T-helper 1 cell treated with Interleukin-12 subunit alpha and Interleukin-12 subunit beta and Interleukin-4 antibody, amounts not matched to agents 30 ng/mL and 1 ng/mL, for 36 hours (primary cell): ENCODE data around the gene TNFSF13B. TPM values are rescaled to one million over a fixed set of nuclear protein-coding genes. Genes with fewer than 3 reads are reported as not detected.

Experiments
- intact Hi-C: fragments of 100-400 bp; cut with micrococcal nuclease; formaldehyde crosslinking; loops from one replicate; pipeline ENCODE4 v1.15.1; 2024
- total RNA-seq: library from RNA; stranded (reverse); gene quantifications from 2 replicates; pipeline ENCODE4 v1.2.3, GENCODE V29; 2022

Gene TNFSF13B, protein sequence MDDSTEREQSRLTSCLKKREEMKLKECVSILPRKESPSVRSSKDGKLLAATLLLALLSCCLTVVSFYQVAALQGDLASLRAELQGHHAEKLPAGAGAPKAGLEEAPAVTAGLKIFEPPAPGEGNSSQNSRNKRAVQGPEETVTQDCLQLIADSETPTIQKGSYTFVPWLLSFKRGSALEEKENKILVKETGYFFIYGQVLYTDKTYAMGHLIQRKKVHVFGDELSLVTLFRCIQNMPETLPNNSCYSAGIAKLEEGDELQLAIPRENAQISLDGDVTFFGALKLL
- 17.4 and 17.5 TPM in 2 replicates for total RNA-seq

DNA sequence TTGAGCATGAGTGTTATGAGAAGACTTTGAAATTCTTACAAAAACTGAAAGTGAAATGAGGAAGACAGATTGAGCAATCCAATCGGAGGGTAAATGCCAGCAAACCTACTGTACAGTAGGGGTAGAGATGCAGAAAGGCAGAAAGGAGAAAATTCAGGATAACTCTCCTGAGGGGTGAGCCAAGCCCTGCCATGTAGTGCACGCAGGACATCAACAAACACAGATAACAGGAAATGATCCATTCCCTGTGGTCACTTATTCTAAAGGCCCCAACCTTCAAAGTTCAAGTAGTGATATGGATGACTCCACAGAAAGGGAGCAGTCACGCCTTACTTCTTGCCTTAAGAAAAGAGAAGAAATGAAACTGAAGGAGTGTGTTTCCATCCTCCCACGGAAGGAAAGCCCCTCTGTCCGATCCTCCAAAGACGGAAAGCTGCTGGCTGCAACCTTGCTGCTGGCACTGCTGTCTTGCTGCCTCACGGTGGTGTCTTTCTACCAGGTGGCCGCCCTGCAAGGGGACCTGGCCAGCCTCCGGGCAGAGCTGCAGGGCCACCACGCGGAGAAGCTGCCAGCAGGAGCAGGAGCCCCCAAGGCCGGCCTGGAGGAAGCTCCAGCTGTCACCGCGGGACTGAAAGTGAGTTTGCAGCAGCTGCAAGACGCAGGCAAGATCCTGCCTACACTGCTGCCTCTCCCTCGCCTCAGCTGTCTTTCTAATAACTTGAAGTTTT, at the start of gene TNFSF13B:
TSS of gene TNFSF13B (plus strand) at position 118 of the 728 bp plus-strand sequence. CDS start at position 296, 178 bp downstream.
- intact Hi-C loops = loop anchor here (1.0 to 2.0 kb wide), 6 partner anchors 9 to 646 kb away; partner anchors contain the start of gene ABHD13

DNA sequence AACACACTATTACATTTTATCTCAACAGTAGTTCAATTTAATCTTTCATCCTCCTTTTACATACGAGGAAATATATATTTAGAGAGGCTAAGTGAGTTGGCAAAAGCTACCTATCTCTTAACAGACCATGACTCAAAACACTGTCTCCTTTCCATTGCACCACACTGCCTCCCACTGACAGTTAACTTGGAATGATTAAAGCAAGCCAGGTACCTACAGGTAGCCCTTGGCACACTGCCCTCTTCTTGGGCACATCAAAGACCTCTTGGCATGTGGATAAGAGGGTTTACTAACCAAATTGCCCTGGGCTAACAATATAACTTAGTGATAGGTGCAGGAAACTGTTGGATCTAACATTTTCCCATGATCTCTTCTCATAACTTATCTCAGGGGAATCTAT, 49.5 kb upstream of the TNFSF13B start:
- intact Hi-C loops = no loop called here

DNA sequence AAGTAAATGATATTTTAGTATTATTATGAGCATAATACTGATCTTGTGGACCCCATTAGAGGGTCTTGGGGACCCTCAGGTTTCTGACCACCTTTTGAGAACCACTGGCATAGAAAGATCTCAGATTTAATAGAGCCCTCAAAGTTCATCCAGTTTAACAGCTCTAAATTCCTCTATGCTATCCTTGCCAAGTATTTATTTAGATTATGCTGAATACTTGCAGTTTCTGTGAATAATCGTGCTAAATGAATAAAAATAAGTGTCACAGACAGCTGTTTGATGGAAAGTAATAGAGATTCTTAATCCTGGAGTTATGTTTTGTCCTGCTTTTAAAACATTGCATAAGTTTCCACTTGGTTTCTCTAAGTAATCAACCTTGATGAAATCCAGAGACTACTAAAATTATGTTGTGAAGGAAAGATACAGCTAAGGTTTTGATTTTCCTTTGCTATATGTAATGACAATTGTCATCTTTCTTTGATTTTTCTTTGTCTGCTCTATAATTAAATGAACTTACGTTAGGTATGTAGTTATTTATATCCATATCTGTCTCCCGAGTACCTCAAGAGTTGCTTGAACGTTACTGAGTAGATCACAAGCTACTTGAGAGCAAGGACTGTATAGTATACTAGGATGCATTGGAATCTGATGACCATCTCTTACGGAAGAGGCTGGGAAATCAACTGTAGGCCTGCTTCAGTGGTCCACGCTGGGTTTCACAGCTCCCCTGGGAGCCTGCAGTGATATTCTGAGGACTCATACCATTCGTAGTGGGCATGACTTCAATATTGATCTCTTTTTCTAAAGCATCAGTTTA, 45.6 kb upstream of the TNFSF13B start:
- intact Hi-C loops = no loop called here

DNA sequence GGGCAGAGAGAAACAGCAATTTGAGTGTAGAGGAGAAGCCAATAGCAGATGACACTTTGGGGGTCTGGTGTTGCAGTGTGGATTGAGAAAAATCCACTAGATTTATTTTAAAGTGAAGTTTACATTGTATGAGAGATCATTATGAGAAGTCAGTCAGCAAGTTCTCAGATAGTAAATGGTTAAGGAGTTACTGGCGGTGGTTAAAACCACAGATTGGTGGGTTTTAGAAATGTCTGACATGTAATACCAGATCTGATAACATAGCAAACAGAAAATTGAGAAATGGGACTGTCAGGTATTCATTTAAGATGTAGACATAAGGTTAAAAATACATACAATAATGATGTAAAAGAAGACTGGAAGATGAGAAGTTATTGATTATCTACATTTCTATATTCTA, 44.1 kb upstream of the TNFSF13B start:
- intact Hi-C loops = loop anchor here (5.0 kb wide), 1 partner anchor 282 kb away; no protein-coding TSS in a partner anchor

DNA sequence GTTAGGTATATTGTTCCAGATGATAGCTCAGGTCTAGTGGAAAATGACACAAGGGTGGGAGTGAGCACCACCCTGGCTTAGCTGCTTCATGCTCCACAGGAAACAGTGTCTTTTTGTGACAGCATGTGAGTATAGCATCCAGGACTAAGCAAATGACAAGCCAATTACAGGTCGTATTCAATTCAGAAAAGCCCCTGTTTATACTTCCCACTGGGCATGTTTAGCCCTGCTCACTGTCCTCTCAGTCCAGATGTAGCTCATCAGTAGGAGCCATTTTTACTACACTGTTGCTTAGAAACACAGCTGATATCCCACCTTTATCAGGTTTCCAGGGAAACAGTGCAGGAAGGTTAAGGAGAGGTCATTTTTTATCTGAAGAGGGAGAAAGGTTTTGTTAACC, 43.3 kb upstream of the TNFSF13B start:
- intact Hi-C loops = loop anchor here (5.0 kb wide), 1 partner anchor 281 kb away; no protein-coding TSS in a partner anchor

DNA sequence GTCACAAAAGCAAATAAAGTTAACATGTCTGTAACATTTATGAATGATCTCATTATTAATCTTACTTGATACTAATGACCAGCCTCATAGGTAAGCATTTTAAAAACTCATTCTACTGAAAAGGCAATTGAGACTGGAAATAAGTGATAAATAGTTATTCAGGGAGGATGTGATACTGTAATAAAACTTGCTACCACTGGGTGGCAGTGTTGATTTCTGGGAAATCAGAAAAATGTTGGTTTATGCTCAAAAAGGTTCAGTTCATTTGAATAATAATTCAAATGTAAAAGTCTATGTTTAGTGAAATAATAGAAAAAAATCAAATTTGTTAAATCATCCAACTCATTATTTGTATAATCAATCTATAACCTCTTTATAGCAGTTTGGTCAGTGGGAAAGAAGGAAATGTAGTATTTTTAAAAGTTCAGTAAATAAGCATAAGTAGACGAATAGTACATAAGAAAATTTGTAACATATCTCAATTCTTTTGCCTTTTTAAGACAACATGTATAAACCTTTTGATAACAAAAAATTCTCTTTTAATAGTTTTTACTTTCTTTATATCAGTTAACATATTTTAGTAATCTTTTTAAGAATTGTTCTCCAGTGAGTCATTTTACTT, 41.8 kb upstream of the TNFSF13B start:
- intact Hi-C loops = loop anchor here (1.0 to 5.0 kb wide), 6 partner anchors 9 to 670 kb away; partner anchors contain the start of genes ABHD13, LIG4 and TNFSF13B

DNA sequence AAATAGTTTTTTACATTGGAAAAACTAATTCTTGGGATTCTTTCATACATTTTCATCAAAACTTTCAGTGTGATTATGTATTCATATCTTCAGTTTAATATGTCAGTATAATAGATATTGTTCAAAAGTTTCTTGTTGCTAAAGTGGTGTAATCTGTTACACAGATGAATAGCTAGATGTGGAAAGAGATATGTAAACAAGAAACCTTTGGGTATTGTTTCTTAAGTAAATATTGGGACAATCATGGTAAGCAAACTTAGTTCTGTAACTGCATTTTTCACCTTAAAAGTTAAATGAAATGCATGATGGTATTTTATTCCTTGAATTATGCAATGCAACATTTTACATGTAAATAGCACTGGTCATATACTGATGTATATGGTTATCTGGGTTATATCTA, 39.1 kb upstream of the TNFSF13B start:
- intact Hi-C loops = no loop called here

DNA sequence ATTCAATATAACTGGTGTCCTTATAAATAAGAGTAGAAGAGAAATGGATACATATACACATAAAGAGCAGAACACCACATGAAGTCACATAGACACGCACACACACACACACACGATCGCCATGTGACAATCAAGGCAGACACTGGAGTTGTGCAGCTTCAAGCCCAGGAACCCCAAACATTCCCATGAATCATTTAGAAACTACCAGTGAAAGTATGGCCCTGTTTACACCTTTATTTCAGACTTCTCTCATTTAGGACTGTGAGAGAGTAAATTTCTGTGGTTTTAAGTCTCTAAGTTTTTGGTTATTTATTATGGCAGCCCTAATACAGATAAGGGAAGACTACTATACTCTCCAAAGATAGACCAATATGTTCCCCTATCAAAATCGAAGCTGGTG, 20.4 kb upstream of the TNFSF13B start:
- intact Hi-C loops = no loop called here

DNA sequence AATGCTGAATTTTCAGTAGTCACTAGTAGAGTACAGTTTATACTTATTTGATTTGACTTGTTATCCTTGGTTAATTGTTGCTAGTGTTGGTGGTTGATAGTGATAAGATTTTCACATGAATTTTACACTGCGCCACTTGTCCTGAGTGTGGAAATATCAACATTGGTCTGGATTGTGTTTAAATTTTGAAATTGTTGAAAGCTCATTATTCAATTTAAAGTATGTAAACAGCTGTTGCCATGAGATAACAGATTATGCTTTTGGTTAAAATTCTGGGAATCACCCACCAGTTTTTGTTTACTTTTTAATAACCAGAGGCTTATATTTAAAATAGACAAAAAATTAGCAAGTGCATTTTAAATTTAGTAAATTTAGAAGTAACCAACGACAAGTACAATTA, 12.3 kb upstream of the TNFSF13B start:
- intact Hi-C loops = no loop called here

DNA sequence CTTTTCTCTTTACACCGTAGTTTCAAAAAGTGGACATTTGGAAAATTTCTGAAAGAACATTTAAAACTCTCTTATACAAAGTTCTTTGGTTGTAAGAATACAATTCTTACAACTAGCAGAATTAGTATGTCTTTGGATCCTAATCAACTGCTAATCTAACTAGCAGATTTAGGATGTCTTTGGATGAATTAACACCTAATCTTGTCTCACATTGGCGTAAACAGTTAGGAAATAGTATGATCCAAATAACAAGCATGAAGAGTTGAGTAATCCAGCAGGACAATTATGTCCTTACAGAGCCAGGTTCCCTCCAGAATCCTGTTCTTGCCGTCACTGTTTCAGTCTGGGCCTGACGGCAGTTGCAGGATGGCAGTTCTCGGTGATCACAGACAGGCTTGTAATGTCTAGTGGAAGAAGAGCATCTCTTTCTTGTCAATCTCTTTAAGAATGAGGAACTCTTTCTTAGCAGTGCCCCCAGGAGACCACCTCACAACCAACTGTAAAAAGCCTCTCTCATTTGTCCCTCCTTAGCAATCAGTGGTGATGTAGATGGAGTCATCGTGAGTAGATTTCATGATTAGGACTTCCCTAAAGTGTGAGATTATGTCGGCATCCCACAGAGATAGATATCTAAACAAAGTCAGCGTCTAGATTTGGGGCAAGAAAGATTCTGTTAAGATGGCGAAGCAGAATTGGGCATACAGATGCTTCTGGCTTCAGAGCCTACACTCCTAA, 5.7 kb upstream of the TNFSF13B start:
- intact Hi-C loops = no loop called here

DNA sequence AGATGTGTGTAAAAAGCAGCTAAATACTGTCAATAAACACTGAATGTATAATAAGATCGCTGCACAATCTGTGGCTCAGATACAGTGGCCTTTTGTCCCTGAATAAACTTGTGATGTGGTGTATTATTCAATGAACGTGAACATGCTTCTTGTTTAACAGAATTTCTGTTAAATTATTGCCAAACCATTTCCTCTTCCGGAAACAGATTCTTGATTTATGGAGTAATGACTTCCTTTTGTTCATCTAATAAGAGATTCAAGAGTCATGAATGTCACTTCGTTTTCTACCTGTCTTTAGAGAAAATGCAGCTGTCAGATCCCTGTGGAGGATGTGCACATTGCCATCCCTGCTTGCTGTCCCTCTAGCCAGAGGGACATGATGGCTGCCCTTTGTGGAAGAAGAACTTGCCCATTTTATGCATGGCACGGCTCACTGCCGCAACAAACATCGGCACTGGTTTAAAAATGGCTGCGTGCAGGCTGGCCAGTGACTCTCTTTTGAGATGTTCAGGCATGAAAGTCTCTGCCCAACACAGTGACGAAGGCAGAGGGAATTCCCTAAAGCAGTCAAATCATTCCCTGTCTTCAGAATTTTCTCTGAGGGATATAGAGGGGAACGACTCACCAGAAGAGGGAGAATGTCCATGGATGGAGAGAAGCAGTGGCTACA, 3.1 kb upstream of the TNFSF13B start:
- intact Hi-C loops = no loop called here

DNA sequence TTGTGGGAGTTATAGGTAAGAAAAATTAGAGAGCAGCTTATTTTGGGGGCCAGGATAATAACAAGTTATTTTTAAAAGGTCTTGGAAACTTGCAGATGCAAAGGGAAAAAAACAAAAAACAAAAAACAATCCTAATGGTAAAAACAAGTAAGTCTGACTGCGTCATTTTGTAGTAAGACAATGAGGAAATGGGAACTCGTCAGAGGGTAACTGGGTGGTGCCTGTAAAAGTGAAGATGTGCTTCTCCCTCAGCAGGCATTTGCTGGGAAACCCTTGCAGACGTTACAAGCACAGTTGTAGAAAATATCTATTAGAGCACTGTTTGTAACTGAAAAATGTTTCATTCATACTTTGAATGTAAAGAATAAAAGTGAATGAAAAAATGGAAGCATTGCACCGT, 2.2 kb upstream of the TNFSF13B start:
- intact Hi-C loops = no loop called here

DNA sequence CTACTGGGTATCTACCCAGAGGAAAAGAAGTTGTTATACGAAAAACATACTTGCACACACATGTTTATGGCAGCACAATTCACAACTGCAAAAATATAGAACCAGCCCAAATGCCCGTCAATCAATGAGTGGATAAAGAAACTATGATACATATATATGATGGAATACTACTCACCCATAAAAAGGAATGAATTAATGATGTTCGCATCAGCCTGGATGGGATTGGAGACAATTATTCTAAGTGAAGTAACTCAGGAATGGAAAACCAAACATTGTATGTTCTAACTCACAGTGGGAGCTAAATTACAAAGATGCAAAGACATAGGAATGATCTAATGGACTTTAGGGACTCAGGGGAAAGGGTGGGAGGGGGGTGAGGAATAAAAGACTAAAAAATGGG, 1.7 kb upstream of the TNFSF13B start:
- intact Hi-C loops = loop anchor here (2.0 kb wide), 1 partner anchor 39 kb away; no protein-coding TSS in a partner anchor

DNA sequence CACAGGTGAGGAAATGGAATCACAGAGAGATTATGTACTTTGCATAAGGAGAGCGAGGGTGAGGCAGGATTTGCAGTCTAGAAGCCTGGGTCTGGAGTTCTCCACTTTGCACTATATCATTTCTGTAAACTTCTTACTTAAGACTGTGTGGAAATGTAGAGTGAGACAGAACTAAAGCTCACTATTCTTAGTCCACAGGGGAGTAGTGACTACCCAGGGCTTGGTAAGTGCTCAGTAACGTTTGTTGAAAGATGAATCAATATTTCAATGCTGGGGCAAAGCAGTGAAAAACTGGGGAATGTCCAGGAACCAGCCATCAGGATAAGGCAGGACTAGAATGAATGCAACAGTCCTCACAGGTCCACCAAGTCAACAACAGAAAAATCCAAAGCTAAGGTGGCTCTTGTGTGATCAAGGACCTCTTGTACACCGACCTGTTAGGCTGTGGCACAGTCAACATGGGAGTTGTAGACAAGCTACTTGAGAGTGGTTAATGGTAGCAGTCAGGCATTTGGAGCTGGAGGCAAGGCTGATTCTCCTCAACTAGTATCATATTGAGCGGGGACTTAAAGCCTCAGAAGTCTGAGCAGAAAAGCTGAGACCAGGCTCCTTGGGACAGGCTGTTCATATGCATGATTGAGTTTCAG, 929 bp upstream of the TNFSF13B start:
- intact Hi-C loops = loop anchor here (1.0 to 2.0 kb wide), 4 partner anchors 8 to 50 kb away; partner anchors contain the start of gene ABHD13

DNA sequence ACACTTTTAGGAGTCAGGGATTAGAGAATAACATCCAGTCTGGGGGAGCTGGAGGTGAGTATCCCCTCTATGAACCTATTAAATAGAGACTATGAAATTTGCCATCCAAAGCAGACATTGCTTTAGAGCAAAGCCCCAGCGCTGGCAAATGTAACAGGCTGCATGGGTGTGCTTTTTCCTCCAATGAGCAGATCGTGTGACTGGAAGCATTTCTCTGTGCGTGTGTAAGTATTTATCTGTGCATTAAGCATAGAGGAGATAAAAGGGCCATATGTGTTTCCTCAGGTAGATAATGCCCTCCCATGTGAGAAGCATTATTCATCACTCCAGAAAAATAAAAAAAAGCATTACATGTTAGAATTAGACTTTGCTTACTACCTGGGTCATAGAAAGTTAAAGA, 924 bp downstream of the TNFSF13B start:
- intact Hi-C loops = loop anchor here (1.0 to 2.0 kb wide), 2 partner anchors 14 to 645 kb away; no protein-coding TSS in a partner anchor

DNA sequence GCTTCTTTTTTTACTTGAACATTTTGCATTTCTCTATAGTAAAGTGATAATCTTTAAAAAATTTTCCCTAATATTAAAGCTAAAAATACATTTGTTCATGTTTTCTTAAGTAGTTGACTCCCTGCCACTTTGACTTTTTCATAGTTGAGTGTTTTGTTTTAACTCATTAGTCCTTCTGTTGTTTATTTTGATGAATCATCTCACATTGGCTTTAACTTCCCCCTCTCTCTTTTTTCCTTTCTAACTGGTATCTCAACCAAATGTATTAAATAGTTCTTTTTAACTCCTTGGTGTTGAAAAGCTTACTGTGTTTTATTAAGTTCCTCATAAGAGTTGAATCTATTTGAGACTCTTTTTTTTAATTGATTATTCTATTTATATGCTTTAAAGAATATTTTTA, 2.8 kb downstream of the TNFSF13B start:
- intact Hi-C loops = no loop called here

DNA sequence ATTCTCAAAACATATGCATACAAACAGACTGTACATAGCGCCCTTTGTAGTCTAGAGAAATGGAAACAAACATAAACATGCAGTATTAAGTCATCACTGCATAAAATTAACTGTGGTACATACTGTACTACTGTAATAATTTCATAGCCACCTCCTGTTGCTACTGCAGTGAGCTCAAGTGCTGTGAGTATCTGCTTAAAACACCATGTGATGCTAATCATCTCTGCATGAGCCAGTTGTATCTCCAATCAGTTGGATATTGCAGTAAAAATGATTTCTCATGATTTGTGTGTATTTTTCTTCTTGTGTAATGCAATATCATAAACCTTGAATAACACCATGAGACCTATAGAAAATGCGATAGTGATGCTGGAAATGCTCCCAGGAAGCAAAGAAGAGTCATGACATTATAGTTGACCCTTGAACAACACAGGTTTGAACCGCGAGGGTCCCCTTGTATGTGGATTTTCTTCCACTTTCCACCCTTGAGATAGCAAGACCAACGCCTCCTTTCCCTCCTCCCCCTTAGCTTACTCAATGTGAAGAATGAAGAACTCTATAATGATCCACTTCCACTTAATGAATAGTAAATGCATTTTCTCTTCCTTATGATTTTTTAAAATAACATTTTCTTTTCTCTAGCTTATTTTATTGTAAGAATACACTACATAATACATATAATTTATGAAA, 4.1 kb downstream of the TNFSF13B start:
- intact Hi-C loops = no loop called here

DNA sequence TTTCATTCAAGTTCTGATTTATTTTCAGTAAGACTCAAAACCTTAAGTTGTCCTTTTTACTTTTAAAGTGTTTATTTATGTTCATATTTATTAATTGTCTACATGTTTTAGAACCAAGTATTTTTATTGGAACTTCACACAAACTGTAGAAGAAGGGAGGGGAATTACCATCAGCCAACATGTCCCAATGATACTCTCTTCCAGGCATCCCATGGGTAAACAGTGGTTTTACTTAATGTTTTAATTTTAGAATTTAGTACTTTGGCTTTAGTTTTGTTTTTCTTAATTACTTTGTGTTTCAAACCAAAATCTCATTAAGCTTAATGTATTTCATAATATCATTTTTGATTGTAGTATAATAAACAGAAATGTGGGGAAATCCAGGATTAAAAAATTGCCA, 5.2 kb downstream of the TNFSF13B start:
- intact Hi-C loops = no loop called here

DNA sequence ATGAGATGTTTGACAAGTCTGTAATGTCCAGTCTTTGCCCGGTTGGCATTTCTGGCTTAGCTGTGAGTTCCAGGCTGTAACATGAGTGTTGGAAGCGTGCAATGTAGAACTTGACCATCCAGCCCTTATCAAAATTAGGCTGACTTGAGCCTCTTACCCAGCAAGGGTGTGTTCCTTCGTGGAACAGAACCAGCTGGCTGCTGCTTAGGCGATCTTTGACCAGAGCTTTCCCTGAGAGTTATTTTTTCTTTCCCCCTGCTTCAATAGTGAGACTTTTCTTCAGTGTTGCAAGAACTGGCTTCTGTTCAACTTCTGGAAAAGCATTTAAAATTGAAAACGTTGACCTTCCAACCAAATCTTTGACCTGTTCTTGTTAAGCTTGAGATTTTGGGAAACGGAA, 6.5 kb downstream of the TNFSF13B start:
- intact Hi-C loops = no loop called here
